Anterior cingulate cortex (tissue), 58 donors: ENCODE measurements around the gene CCL3.
"Not testable (repeated sequence)": the region's sequence is repeated elsewhere in the genome, so short reads cannot be mapped to it uniquely, and the experiment has no call there.

Experiments
- DNase-seq, 58 donors: peaks; one replicate each; lab custom pipeline; 2025; lab: John Stamatoyannopoulos, UW

The CCL3 gene

DNA sequence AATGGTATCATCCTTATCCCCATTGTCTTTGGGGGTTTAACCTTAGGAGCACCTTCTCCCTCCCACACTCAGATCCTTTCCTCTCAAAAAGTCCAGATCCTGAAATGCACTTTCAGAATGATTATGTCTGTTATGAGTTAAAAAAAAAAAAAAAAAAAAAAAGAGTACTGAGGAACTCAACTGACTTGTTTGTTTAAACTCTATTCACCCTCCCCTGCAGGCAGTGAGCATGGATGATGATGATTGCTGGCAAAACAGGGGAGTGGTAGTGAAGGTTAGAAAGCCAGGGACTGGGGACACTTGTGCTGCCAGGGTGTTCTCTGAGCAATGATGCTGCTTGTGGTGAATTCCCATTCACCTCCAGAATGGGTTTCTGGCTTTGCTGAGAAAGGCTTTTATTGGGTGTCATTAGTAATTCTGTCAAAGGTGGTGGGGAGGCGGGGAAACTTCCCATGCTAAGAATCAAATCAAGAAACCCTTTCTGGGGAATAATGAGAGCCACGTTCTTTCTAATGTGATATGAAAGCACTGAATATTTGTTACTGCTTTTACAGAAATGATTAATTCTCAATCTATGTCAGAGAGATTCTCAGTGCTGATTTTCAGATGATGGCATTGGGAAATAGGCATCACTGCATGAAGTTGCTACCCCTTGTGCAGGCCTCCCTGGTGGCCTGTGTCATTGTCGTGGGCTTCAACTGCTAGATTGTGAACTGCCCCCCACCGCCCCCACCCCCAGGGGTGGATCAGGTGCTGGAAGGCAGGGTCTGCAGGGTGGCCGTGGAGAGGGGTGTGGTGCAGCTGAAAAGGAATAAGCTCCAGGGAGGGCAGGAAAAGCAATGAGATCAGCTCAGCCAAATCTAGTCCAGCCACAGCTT lies 27.8 kb upstream of the CCL3 start:
- DNase-seq, result no peak

DNA sequence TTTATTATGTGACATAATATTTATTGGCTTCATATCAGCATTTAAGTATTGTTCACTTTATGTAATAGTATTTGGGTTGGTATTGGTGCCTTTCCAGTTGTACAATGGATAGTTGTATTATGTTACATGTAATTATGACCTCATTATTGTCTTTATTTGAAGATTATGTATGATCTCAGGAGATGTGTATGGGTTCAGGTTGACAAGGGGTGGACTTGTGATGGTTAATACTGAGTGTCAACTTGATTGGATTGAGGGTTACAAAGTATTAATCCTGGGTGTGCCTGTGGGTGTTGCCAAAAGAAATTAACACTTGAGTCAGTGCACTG lies 25.7 kb upstream of the CCL3 start:
- not testable (repeated sequence) for DNase-seq

DNA sequence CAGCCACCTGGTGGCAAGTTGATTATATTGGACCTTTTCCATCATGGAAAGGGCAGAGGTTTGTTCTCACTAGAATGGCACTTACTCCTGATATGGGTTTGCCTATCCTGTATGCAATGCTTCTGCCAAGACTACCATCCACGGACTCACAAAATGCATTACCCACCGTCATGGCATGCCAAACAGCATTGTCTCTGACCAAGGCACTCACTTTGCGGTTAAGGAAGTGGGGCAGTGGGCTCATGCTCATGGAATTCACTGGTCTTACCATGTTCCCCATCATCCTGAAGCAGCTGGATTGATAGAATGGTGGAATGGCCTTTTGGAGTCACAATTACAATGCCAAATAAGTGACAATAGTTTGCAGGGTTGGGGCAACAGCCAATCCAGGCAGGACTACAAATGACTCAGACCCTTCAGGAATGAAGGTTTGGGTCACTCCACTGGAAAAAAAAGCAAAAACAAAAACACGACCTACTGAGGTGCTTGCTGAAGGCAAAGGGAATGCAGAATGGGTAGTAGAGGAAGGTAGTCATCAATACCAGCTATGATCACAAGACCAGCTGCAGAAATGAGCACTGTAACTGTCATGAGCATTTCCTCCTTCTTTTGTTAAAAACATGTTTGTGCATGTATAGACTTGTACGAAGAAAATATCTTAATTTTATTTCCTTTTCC lies 25.2 kb upstream of the CCL3 start:
- DNase-seq, result not testable (repeated sequence)

DNA sequence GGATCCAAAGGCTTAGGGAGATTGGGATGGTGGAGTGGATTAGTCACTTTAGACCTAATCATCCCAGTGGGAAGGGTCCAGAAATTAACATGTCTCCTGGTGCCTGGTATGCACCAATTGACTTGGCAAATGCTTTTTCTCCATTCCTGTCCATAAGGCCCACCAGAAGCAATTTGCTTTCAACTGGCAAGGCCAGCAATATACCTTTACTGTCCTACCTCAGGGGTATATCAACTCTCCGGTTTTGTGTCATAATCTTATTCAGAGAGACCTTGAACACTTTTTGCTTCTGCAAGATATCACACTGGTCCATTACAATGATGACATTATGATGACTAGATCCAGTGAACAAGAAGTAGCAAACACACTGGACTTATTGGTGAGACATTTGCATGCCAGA lies 23.2 kb upstream of the CCL3 start:
- not testable (repeated sequence) for DNase-seq

DNA sequence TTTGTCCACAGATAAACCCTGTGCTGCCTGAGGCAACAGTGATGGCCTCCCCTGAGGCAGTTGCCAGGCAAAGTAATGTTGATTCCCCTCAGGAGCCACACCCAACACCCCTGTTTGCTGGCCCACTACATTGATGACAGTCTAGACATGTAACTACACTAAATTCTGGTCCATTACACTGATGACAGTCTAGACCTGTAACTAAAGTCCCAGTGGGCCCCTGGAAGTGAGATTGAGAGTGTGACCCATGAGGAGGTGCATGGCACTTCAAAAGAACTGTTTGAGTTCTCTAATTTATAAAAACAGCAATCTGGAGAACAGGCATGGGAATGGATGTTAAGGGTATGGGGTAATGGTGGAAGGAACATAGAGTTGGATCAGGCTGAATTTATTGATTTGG lies 22.6 kb upstream of the CCL3 start:
- DNase-seq, result no peak

DNA sequence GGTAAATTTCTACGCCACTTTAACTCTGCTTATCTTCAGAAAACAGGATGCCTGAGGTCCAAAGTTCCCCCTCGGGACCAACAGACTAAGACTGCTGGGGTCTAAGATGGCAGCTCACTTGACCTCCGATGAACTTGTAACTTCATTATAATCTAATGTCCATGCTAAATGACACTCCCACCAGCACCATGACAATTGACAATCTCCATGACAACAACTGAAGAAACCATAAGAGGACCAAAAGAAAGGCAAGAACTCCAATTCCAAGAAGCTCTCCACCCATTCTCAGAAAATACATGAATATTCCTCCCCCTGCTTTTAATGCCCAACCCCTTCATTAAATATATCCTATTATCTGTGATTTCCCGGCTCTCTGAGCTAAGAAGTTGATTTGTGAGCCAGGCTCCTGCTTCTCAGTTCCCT lies 21.1 kb upstream of the CCL3 start:
- no peak for DNase-seq

DNA sequence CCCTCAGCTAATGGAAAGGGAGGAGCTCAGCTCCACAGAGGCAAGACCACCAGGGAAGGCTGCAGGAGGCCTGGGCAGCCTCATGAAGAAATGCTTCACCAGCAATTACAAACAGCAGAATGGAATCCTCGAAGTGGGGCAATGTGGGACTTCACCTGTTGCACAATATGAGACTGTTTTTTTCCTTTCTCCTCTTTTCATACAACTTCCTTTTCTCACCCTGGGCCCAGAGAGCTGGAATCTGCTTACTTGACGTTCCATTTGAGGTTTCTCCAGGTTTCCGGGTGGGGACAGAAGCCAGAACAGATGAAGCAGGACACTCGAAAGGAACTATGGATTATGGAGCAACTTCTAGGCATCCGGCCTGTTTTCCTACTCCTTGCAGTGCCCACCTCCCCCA lies 18.3 kb upstream of the CCL3 start:
- DNase-seq, result not testable (repeated sequence)

DNA sequence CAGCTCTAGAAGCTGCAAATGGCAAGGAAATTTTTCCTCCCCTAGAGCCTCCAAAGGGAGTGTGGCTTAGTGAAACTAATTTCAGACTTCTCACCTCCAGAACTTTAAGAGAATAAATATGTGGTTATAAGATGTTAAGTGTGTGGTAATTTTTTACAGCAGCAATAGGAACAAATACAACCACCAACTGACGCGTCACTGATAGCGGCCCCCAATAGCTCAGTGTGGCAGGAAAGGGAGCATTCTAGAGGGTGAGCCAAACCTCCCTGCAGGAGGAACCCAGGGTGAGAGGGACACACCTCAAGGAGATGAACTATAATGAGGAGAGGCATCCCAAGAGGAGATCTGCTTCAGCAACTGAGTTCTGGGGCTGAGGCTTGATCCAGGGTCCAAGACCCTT lies 17.7 kb upstream of the CCL3 start:
- no peak for DNase-seq

DNA sequence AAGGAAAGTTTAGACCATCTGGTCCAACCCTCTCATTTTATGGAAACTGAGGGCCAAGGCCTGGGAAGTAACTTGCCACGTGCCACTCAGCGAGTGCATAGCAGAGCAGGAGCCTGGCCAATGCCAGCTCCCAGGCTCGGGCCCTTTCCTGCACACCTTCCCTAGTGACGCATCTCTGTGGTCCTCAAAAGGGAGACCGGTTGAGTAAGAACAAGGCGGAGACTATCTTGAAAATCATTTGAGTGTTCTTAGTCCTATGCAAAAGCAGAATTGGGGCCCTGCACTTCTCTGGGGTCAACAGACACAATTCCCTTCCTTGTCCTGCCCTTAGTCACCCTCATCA lies 16.5 kb upstream of the CCL3 start:
- DNase-seq, result no peak

DNA sequence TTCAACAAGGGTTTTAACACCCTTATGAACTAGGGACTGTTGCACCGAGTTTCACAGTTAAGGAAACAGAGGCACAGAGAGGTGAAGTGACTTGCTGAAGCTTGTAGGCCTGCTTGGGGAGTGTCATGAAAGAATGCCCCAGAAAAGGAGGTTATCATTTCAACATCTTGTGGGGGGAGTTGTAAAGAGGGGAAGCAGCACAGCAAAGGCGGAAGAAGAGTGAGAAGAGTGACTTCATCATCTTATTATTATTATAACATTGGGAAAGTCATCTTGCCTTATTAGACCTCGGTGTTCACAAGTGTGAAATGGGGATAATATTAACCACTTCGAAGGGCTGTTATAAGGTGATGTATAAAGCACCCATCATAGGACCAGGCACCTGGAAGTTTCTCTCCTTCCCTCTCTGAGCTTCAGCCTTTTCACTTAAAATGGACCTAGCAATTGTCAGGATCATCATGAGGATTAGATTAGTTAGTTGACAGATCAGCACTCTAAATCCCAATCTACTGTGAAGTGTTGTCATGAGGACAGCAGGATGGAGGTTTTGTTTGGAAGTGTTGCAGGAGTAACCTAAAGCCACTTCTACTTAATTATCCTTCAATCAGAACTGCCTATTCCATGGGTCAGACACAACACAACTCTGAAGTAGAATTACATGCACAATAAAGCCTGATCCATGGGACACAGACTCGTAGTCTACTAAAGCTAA lies 16.0 kb upstream of the CCL3 start:
- DNase-seq, result no peak

DNA sequence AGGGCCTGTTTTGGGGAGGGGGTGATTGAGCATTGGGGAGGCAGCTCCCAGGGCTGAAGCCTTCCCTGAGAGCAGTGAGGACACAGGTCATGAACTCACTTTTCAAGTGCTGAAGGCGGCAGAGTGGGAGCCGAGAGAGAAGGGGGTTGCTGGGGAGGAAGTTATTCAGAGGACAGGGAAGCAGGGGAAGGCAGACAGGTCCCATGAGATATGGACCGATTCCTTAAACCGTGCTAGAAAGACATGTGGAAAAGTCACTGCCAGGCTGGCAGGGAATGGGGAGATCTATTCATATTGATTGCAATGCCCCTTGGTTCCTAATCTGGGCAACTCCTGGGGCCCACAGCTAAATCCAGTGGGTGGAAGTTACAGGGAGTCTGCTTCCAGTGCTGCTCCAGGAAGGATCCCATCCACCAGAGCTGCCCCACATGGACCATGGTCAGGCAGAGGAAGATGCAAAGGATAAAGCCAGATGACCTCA lies 14.8 kb upstream of the CCL3 start:
- no peak for DNase-seq

DNA sequence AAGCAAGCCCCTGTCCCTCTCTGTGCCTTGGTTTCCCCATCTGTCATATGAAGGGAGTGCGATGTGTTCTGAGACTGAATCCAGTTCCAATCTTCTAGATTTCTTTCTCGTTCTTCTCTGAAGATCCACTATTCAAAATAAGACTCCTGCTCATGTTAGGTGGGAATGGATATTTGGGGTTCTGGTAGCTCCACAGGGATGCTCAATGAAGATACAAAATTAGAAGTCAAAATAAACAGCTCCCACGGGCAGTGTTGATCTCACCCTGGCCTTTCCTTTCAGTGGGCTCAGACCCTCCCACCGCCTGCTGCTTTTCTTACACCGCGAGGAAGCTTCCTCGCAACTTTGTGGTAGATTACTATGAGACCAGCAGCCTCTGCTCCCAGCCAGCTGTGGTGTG lies 14.3 kb upstream of the CCL3 start:
- DNase-seq, result not testable (repeated sequence)

DNA sequence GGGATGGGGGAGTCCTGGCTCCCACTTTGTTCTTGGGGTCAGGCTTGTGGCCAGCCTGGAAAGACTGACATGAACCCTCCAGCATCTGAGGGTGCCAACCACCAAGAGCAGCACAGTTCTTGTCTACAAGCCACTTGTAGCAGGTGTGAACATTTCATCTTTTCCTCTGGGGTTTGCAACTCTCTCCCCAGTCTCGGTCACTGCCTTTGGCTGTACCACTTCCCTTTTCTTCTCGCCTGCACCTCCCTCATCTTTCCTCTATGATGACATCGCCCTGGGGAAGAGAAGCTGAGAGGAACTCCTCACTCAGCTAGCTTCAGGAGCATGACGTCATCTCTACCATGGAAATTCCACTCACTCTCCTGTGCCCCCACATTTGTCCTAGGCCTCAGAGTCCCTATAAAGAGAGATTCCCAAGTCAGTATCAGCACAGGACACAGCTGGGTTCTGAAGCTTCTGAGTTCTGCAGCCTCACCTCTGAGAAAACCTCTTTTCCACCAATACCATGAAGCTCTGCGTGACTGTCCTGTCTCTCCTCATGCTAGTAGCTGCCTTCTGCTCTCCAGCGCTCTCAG lies 13.5 kb upstream of the CCL3 start, which contains the start of gene CCL4:
TSS of gene CCL4 (plus strand) at position 427 of the 575 bp plus-strand sequence. CDS start at position 506, 79 bp downstream.
- DNase-seq, result not testable (repeated sequence)

DNA sequence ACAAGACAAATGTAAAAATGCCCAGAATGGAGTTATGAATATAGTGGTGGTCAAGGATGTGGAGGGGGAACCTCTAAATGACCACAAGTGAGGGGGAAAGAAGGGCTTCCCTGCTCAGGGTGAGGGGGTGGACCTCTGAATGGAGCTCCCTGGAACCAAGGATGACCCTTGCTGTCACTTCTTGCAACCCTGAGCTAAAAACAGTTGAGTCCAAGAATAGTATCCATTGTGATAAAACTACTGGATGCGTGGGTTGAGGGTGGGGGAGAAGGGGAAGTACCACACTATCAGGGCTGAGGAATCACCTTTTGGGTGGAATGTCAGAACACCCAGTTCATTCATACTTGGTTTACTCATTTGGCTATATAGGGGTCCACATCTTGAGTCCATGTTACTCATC lies 9.1 kb upstream of the CCL3 start:
- DNase-seq, result not testable (repeated sequence)

DNA sequence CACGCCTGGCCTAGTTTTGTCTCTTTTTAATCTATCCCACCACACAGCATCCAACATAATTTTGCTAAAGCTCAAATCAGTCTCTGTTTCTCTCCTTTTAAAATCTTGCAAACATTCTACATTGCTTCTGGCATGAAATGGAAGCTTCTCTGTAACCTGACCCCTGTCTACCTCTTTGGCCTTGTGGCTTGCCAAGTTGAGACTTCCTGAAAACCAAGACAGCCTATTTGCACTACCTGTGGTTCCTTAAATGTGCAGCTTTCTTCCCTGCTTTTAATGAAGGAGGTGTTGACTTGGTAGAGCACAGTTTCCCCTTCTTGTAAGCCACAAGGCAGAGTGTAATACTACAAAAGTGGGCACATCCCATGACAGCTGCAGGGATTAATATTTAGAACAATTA lies 6.0 kb upstream of the CCL3 start:
- no peak for DNase-seq

DNA sequence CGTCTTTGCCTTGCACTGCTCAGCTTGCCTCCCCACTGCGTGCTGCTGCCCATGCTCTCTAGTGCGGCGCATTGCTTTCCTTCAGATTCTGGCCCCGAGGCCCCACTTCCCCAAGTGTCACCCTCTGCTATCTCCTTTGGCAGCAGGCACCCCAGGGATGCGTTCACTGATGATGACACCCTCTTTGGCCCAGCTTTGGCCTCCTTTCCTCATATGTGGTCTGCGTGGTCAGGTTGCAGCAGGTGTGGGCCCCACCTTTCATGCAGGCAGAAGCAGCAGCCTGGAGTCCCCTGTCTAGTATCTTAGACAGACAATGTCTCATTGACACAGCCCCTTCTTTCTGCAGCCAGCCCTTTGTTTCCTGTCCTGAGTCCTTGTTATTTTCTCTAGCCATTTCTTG lies 4.8 kb upstream of the CCL3 start:
- no peak for DNase-seq

DNA sequence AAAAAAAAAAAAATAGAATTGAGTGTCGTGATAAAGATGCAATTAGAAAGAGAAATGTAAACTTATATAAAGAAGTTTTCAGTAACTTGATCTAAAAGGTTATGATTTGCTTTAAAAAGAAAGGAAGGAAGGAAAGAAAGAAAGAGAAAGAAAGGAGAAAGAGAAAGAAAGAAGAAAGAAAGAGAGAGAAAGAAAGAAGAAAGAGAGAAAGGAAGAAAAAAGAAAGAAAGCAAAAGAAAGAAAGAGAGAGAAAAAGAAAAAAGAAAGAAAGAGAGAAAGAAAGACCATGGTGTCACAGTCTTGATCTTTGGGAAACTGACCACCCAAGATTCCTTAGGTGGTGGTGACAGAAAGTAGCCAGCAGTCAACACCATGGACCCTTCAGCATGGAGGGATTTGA lies 4.3 kb upstream of the CCL3 start:
- no peak for DNase-seq

DNA sequence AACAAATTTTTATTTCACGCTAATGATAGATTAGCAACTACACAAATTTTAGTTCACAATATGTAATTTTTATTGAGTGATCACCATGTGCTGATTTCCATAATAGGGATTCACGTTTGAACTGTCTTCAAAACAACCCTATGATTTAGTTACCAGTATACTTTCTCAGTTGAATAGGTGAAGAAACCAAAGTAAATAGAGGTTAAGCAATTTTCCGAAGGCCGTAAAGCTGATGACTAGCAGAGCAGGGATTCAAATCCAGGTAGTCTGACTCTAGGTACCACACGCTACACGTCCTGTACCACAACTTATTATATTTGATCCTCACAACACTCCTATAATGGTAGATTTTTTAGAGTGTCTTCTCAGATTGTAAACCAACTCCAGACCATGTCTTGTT lies 2.8 kb upstream of the CCL3 start:
- DNase-seq, result not testable (repeated sequence)

DNA sequence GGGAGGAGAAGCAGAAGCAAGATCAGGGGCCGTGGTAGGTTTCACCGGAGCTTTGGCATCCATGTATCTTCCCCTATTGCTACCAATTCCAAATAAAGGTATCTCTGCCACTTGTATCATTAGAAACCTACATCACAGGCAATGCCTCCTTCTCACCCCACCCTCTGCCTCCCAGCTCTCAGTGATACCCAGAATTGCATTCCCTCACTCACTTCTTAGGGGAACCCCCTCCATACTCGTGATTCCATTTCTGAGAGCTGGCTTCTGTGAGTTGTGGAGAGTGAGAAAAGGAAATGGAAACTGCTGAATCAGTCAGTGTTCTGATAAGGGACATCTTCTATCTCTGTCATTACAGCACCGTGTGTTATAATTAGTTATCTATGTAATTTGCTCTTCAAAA lies 2.3 kb upstream of the CCL3 start:
- no peak for DNase-seq

DNA sequence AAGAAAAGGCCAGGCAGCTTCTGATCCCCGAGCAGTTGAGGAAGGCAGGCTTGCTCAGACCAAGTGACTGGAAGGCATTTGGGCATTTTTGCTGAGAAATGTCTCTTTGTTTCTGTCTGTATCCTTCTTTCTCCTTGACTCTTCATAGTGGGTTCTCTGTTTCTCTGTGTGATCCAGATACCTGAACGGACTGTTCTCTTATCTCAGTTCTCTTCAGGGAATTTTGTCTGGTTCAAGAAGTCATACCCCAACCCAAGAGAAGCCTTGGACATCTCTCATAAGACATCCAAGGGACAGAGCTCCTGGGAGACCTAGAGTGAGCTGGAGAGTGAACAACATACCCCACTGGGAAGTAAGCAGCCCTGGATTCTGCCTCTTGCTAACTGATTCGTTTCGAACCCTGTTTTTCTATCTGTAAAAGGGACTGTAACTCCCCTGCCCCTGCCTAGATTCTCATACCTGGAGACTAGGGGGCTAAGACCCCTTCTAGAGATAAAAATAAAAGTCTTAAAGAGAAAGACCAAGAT lies 541 bp downstream of the CCL3 start:
- DNase-seq, result no peak
